ENCODE data around the gene MYOM1.

Gene MYOM1

DNA sequence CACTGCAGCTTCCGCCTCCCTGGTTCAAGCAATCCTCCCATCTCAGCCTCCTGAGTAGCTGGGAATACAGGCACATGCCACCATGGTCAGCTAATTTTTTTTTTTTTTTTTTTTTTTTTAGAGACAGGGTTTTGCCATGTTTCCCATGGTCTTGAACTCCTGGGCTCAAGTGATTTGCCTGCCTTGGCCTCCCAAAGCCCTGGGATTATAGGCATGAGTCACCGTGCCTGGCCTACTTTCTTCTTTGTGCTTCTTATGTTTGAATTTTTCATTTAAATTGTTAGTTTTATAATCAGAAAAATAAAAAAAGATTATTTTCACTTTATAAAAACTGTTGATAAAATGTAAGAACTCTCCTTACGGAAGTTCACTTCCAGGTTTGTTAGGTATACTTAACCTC is 105.3 kb downstream of the MYOM1 start:
- DNase-seq, result no peak

DNA sequence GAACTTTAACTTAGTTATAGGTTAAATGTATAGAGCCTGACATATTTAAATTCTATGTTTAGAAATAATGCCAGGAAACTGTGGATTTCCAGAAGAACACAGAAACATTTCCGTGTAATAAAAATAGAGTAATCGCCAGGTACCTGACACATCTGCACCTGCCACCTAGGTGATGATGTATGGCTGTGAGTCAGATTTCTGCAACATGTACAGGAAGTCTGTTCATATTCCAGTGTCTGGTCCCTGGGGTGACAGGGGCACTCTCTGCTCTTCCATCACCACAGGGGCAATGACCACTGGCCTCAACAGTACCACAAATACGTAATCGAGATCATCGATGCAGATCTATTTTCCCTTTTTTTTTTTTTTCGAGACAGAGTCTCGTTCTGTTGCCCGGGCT is 105.7 kb downstream of the MYOM1 start:
- DNase-seq, result peak in 2 of 3 experiments; percentile 49 to 70

DNA sequence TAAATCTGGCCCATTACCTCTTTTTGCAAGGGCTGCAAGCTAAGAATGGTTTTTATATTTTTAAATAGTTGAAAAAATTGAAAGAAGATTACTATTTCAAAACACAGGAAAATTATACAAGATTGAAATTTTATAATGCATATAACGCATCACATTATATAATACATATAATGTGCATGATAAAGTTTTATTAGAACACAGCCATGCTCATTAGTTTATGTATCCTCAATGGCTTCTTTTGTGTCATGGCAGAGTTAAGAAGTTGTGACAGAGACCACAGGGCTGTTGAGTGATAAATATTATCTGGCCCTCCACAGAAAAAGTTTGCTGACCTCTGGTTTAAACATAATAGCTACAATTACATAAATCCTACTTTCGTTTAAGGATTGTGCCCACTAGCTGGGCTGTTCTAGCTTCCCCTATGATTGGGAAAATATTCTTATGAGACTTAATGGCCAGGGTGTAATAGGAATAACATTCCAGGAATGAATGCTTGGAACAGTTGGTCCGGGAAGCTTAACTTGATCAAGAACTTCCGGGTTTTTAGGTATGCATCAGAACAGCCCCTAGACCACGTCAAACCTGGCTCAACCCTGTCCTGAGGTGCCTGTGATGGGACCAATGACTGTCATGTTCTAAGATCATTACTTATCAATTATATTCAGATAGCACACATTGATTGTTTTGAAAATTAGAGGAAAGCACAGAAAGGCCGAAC is 108.1 kb downstream of the MYOM1 start:
- no peak for DNase-seq

GRCh38 chr18:3110034-3110752 is 109.6 kb downstream of the MYOM1 start:
- DNase-seq, result no peak

DNA sequence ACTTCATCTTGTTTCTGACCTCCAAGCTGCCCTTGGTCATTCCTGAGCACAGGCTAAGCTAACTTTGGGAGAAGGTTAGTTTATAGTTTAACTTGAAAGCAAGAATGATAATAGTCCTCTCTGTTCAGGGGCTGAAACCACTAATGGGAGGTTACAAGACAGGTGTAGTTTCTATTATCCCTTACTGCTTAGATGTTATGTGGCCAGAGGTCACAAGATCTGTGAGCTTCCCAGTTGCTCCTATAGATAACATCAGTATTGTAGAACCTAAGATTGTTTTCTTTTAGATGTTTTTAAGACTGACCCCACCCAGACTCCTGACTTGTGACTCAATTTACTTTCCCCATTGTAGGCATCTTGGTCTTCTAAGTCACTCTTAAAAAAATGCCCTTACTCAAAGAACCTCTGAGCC is 112.0 kb downstream of the MYOM1 start:
- no peak for DNase-seq

DNA sequence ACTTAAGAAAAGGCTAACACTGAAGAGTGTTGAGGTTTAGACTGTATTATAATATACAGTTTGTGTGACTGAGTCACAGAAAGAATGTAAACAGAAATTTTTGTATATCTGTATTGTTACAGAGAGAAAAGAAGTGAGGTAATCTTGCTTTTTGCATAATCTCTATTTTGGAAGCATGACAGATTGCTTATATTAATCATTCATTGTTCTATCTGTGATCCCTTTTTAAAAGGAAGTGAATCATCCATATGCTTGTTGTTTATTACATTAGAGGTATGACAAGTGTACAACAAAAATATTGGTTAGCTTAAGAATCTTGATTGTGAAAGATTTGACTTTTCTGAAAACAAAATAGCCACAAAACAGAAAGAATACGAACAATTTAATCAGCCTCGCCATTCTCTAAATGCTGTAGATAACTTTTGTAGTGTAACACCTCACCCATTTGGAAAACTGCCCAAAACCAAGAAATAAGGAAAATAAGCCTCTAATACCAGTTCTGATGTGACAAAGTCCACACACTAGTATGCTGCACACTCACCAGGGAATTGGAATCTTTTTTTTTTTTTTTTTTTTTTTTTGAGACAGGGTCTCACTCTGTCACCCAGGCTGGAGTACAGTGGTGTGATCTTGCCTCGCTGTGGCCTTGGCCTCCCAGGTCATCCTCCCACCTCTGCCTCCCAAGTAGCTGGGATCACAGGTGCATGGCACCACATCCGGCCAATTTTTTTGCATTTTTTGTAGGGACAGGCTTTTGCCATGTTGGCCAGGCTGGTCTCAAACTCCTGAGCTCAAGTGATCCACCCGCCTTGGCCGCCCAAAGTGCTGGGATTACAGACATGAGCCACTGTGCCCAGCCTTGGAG is 115.3 kb downstream of the MYOM1 start:
- no peak for DNase-seq

DNA sequence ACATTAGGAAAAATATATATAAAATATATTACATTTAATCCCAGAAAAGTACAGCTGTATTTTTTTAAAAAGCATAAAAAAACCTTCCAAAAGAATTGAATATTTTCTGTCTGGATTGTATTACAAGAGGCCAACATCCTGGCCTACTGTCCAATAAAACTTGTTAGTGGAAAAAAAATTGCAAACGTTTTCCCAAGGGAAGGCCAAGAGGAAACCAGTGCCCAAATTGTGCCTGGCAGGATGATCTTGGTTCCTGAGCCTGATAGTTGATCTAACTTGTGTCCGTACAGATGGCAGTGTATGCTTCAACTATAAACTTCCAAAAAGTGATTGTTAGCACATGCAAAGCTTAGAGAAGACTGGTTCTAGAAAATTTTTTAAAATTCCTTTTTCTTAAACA is 116.2 kb downstream of the MYOM1 start:
- DNase-seq, result no peak

DNA sequence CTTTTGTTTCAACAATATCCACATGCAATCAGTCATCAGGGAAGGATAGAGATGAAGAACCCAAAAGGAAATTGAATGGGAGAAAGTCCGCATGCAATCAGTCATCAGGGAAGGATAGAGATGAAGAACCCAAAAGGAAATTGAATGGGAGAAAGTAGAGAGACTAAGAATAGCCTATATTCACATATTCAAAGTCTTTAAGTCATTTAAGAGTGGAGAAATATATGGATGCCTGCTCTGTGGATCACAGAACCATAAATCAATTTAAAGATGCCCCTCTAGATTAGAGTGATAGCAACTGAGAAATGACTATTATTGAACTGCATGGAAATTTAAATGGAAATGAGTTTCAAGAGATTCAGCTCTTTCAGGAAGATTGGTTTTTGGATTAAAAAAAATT is 116.8 kb downstream of the MYOM1 start:
- no peak for DNase-seq

DNA sequence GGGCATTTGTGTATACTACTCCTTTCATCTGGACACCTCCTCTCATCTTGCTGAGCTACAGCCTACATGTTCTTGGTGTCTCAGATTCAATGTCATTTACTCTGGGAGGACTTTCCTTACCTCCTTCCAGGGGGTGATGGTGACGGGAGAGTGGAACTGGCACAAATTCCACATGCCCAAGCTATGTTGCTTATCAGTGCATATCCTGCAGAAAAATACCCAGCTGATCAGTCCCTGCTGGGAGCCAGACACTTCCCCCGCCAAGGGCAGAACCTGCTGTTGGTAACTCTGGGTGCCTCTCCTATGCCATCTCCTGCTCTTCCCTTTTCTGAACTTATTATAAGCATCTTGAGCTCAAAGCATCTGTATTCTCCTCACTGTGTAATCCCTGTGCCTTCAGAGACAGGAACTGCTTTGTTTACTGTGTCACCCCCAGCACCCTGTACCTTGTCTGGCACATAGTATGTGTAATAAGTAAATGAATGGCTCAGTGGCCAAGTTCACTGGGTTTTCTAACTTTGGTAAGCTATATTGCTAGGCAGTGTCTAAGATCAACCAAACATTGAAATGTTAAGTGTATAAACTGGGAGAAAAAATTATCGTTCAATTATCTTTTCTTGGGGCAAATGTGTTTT is 119.2 kb downstream of the MYOM1 start:
- no peak for DNase-seq

- DNase-seq, result no peak
Measured at GRCh38 chr18:3099327-3099726, 120.4 kb downstream of the MYOM1 start.

GRCh38 chr18:3097082-3097481 is 122.7 kb downstream of the MYOM1 start:
- no peak for DNase-seq

GRCh38 chr18:3095921-3096320 is 123.8 kb downstream of the MYOM1 start:
- no peak for DNase-seq

DNA sequence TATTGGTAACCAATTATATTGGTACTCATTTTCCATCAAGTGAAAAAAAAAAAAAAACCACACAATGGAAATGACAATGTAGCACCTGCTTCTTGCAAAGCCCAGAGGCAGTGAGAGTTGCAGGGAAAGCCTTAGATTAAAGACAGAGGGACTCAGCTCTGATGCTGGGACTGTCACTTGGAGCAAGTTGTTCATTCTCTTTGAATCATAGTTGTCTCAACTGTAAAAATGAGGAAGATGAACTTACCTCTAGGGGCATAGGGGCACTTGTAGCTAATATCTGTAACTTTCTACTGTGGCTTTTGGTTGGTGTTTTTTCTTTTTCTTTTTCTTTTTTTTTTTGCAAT is 125.5 kb downstream of the MYOM1 start:
- DNase-seq, result peak in 2 of 3 experiments; percentile 67 to 90

- peak in 1 of 3 experiments; percentile 67 for DNase-seq
Measured at GRCh38 chr18:3093624-3094337, 126.0 kb downstream of the MYOM1 start.

DNA sequence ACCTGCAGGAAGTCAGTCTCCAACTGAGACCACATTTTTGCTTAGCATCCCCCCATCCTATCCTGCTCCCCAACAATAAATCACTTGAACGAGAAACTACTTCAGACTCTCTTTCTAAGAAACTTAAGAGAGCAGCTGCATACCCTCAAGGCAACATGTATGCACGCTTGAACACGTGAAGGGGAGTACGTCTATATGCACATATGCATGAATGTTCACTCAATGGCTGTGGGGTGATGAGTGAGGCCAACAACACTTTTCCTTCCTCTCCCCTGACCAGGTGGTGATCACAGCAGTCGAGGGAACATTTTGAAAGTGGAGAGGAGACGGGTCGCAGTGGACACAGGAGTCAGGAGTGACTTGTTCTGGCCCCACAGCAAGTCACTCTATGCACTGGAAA is 127.0 kb downstream of the MYOM1 start:
- no peak for DNase-seq

- peak in 1 of 3 experiments; percentile 22 for DNase-seq
Measured at GRCh38 chr18:3089579-3089978, 130.2 kb downstream of the MYOM1 start.

- no peak for DNase-seq
Measured at GRCh38 chr18:3088449-3088848, 131.3 kb downstream of the MYOM1 start.

DNA sequence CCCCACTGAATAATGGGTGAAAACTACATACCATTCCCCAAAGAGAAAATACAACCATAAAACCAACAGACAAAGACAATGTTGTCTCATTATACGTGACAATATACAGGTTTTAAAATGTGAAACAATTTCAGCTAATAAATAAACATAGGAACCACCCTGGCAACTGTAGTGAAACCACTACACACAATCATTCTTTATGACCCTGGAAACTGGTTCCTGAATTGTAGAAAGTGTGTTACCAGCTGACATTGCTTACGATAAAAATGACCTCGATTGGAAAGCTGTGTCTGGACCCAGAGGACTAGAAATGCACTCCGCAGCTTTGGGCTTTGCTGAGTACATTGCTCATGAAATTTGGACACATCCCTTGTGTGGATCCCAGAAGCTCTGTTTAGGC is 132.9 kb downstream of the MYOM1 start:
- no peak for DNase-seq

DNA sequence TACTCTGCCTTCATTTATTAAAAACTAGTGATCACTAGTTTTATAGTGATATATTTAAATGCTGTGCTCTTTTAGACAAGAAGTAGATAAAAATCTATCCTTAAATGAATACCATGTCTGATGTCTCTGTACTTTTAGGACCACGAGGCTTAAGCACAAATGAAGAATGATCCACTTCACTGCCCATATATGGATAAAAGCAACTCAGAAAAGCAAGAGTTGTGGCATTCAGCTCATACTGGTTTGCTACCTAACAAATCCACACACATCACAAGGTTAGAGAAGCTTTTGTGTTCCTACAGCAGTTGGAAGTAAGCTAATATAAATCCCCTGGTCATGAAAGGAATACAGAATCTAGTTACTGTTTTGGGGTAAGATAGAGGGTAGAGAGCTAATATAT is 134.2 kb downstream of the MYOM1 start:
- no peak for DNase-seq

- no peak for DNase-seq
Measured at GRCh38 chr18:3084206-3084605, 135.6 kb downstream of the MYOM1 start.

DNA sequence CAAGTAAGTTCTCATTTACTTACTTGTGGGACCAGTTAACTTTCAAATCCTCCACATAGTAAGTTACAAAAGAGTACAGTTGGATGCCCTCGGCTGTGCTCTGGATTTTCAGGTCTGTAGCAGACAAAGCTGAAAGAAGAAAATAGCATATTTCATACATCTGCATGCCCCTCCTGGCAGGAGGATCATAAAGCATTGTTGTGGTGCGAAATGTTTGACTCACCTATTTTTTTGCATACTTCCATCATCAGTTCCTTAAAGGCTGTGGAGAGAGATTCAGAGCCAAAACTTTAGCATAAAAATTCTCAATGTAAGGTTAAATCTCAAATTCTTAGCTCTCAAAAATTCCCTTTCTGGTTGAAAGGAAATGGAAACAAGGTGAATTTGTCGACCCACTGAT is 136.0 kb downstream of the MYOM1 start:
- no peak for DNase-seq

DNA sequence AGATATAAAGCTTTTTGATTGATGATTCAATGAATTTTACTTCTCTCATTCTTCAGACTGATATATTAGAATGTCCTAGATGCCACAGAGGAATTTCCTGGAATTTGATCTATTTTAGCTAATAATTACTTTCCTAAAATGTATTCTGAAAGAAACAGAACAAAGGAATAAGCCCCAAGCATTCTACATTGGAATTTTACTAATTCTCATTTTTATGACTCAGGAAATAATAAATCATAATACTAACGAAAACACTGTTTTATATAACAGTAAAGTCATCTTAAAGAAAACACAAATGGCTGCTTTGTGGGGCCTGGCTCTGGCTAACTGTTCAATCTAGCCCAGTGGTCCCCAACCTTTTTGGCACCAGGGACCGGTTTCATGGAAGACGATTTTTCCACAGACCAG is 138.2 kb downstream of the MYOM1 start:
- DNase-seq, result no peak

GRCh38 chr18:3079653-3080052 is 140.1 kb downstream of the MYOM1 start:
- no peak for DNase-seq
